ENCODE results near the gene BNC1.
"Not testable (repeated sequence)": the region's sequence is repeated elsewhere in the genome, so short reads cannot be mapped to it uniquely, and the experiment has no call there.

The BNC1 gene

DNA sequence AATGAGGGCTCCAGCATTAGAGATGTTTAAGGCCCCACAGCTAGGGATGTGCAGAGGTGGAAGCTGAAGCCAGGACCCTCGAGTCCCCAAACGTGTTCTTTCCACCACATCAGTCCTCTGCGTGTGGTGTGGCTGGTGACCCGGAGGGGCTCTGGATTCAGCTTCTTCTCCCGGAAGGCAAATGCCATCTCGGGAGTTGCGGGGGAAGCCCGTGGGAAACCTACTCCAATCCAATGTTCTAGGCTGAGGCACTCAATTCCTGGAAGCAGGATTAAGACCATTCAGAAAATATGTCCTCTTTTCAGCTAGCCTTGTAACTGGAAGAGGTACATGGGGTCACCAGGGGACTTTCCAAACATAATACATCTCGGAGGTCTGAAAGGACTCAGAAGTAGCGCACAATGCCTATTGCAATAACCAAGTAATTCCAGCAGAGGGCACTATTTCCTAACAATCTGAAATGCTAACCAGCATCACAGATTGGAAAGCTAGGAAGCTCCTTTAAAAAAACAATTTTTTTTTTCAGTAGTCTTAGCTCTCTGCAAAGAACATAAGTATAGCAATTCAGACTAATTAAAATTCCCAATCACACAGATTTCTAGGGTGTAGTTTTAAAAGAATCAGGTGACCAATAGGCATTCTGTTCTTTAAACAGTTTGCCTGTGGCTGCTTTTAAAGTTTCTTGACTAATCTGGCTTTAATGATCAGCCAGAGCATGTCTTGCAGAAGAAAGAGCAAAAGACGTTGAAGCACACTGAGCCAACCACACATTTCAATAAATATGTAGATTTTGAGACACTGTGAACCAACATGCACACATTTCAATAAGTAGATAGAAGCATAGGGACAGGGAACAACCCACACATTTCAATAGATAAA lies 36.1 kb downstream of the BNC1 start:
- DNase-seq (ENCODE audit: low read depth), result no peak

GRCh38 chr15:83243634-83244033 lies 40.8 kb downstream of the BNC1 start:
- DNase-seq (ENCODE audit: low read depth), result no peak

- no peak for DNase-seq (ENCODE audit: low read depth)
Observed at GRCh38 chr15:83230242-83230641, 54.2 kb downstream of the BNC1 start.

GRCh38 chr15:83225449-83225848 lies 59.0 kb downstream of the BNC1 start:
- no peak for DNase-seq (ENCODE audit: low read depth)

DNA sequence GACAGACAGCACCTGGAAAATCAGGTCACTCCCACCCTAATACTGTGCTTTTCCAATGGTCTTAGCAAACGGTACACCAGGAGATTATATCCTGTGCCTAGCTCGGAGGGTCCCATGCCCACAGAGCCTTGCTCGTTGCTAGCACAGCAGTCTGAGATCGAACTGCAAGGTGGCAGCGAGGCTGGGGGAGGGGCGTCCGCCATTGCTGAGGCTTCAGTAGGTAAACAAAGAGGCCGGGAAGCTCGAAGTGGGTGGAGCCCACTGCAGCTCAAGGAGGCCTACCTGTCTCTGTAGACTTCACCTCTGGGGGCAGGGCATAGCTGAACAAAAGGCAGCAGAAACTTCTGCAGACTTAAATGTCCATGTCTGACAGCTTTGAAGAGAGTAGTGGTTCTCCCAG lies 62.7 kb downstream of the BNC1 start:
- not testable (repeated sequence) for DNase-seq (ENCODE audit: low read depth)

- DNase-seq (ENCODE audit: low read depth), result no peak
Observed at GRCh38 chr15:83219026-83219425, 65.4 kb downstream of the BNC1 start.

GRCh38 chr15:83215306-83215705 lies 69.2 kb downstream of the BNC1 start:
- DNase-seq (ENCODE audit: low read depth), result no peak

DNA sequence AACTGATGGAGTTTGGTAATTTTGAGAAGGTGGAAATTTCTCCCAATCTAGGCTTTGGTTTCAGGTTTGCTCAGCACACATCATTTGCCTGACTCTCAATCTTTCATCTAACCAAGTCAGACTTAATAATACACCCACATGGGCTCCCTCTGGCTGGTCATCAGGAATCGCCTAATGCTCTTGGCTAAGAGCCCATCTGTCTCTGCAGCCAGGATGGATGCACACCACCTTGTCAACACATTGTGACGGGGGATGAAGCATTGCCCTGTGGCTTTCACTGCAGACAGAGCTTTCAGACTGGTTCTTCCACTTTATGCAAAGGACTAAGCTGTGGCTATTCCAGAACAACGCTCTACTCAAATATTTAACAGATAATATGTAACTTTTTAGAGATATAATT lies 73.8 kb downstream of the BNC1 start:
- DNase-seq (ENCODE audit: low read depth), result no peak

- no peak for DNase-seq (ENCODE audit: low read depth)
Observed at GRCh38 chr15:83209333-83209732, 75.1 kb downstream of the BNC1 start.

- DNase-seq (ENCODE audit: low read depth), result no peak
Observed at GRCh38 chr15:83208367-83208661, 76.2 kb downstream of the BNC1 start.

- peak; percentile 10 for DNase-seq (ENCODE audit: low read depth)
Observed at GRCh38 chr15:83207660-83208366, 76.7 kb downstream of the BNC1 start, which contains the start of gene HDGFL3. HDGFL3 (minus strand) TSS chr15:83207823; CDS start chr15:83207414, 409 bp downstream.

DNA sequence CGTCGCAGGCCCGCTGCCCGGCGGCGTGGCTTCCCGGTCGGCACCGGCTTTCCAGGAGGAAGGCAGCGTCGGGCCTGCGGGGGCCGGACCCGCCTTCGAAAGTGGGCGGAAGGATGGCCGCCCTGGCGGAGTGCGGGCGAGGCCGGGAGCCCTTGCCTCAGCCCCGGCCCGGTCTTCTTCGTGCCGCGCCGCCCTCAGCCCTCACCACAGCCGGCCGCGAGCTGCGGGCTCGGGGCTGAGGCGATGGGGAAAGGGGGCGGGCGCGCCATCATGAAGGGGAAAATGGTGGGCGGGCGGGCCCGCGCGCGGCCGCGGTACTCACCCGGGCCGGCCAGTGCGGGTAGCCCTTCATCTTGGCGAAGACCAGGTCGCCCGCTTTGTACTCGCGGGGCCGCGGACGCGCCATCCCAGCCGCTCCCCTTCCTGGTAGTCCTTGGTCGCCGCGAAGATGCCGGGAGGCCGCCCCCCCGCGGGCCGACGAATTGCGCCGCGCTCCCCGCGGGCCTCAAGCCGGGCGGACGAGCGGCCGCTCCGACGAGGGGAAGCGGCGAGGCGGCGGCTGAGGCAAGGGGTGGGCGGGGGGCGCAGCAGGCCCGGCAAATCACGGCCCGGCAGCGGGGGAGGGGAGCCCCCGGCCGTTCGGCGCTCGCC lies 77.3 kb downstream of the BNC1 start:
- DNase-seq (ENCODE audit: low read depth), result no peak

DNA sequence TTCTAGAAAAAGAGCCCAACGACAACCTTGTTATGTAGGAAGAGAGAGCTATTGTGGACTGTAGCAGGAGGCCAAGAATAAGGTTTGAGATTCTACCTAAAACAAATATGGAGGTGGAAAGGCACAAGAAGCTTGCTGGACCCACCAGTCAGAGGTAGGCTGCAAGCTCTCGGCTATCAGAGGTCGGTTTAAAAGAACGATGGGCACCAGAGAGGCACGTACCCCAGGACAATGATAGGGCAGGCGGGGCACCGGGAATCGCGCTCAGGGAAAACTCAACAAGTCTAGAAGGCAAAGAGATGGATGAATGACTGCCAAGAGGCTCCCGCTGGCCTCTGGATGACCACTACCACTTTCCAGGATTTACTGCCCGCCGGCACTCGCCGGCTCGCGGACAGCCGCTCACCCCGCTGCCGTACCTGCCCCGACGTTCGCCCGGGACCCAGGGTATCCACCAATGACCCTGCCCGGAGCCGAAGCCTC lies 77.9 kb downstream of the BNC1 start:
- no peak for DNase-seq (ENCODE audit: low read depth)
